GDM1 (cell line): ENCODE data around the gene NDUFS6.

Experiments
- DNase-seq: peaks from one replicate; lab custom pipeline; 2025; lab: John Stamatoyannopoulos, UW

NDUFS6 gene

GRCh38 chr5:1817261-1818043, 16.2 kb downstream of the NDUFS6 start:
- no peak for DNase-seq

- DNase-seq: no peak
Observed at GRCh38 chr5:1818784-1819183, 17.6 kb downstream of the NDUFS6 start.

GRCh38 chr5:1819458-1819857, 18.3 kb downstream of the NDUFS6 start:
- DNase-seq: no peak

- DNase-seq: no peak
Observed at GRCh38 chr5:1820381-1820780, 19.2 kb downstream of the NDUFS6 start.

GRCh38 chr5:1820926-1821325, 19.7 kb downstream of the NDUFS6 start:
- no peak for DNase-seq

GRCh38 chr5:1821862-1822261, 20.7 kb downstream of the NDUFS6 start:
- DNase-seq: no peak

- no peak for DNase-seq
Observed at GRCh38 chr5:1823381-1824034, 22.3 kb downstream of the NDUFS6 start.

- no peak for DNase-seq
Observed at GRCh38 chr5:1824109-1824821, 23.1 kb downstream of the NDUFS6 start.

GRCh38 chr5:1824903-1825841, 24.0 kb downstream of the NDUFS6 start:
- no peak for DNase-seq

GRCh38 chr5:1826235-1826980, 25.2 kb downstream of the NDUFS6 start:
- DNase-seq: no peak

GRCh38 chr5:1827025-1827885, 26.0 kb downstream of the NDUFS6 start:
- no peak for DNase-seq

- DNase-seq: no peak
Observed at GRCh38 chr5:1827886-1828397, 26.7 kb downstream of the NDUFS6 start.

- no peak for DNase-seq
Observed at GRCh38 chr5:1830571-1831228, 29.5 kb downstream of the NDUFS6 start.

- no peak for DNase-seq
Observed at GRCh38 chr5:1831257-1831656, 30.1 kb downstream of the NDUFS6 start.

GRCh38 chr5:1831677-1832313, 30.6 kb downstream of the NDUFS6 start:
- no peak for DNase-seq

GRCh38 chr5:1832511-1833250, 31.5 kb downstream of the NDUFS6 start:
- DNase-seq: no peak

GRCh38 chr5:1833264-1834021, 32.2 kb downstream of the NDUFS6 start:
- DNase-seq: no peak
